GM12873 (cell line): ENCODE results near the gene HMBS.

Source experiments
- TF ChIP-seq, protein P1 (sequence below): IDR thresholded peaks from 2 replicates; pipeline ENCODE4 v1.5.1; 2012; ENCODE audit warnings: low read depth, mild to moderate bottlenecking, moderate library complexity, low read length, control low read depth; ENCODE audit not compliant: insufficient read depth; ENCODE audit errors: missing control alignments

HMBS gene

DNA sequence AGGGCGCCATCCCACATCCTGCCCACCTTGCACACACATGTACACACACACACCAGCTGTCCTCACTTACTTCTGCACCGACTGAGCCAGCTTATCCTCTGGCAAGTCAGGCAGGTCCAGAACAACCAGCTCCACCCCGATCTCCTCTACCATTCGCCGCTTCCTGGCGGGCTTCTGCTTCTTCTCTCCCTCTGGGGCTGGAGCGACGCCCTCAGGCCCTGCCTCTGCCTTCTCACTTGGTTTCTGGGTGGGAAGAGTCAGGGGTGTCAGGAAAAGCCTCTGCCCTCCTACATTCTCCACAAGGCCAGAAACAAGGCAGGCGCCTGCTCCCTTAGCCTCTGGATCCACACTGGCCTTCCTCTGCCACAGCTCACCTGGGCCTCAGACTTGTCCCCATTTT is 36.0 kb upstream of the HMBS start:
- TF ChIP-seq, protein P1, sequence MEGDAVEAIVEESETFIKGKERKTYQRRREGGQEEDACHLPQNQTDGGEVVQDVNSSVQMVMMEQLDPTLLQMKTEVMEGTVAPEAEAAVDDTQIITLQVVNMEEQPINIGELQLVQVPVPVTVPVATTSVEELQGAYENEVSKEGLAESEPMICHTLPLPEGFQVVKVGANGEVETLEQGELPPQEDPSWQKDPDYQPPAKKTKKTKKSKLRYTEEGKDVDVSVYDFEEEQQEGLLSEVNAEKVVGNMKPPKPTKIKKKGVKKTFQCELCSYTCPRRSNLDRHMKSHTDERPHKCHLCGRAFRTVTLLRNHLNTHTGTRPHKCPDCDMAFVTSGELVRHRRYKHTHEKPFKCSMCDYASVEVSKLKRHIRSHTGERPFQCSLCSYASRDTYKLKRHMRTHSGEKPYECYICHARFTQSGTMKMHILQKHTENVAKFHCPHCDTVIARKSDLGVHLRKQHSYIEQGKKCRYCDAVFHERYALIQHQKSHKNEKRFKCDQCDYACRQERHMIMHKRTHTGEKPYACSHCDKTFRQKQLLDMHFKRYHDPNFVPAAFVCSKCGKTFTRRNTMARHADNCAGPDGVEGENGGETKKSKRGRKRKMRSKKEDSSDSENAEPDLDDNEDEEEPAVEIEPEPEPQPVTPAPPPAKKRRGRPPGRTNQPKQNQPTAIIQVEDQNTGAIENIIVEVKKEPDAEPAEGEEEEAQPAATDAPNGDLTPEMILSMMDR, result no peak

DNA sequence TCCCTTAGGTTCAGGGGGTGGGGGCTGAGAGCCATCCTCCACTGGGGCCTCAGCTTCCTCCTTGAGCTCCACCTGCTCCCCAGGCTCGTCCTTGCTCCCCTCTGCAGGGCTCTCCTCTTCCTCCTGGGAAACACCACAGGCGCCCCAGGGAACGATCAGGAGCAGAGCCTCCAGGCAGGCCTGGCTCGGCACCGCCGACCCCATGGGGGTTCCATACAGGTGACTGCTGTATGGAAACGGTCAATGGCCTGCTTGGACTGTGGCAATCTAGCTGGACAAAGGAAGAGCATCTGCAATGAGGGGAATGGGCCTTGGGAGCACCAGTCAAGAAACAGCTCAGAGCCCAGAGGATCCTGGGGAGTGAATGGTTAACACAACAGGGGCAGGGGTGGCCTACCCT is 35.6 kb upstream of the HMBS start:
- TF ChIP-seq, protein P1, result no peak

DNA sequence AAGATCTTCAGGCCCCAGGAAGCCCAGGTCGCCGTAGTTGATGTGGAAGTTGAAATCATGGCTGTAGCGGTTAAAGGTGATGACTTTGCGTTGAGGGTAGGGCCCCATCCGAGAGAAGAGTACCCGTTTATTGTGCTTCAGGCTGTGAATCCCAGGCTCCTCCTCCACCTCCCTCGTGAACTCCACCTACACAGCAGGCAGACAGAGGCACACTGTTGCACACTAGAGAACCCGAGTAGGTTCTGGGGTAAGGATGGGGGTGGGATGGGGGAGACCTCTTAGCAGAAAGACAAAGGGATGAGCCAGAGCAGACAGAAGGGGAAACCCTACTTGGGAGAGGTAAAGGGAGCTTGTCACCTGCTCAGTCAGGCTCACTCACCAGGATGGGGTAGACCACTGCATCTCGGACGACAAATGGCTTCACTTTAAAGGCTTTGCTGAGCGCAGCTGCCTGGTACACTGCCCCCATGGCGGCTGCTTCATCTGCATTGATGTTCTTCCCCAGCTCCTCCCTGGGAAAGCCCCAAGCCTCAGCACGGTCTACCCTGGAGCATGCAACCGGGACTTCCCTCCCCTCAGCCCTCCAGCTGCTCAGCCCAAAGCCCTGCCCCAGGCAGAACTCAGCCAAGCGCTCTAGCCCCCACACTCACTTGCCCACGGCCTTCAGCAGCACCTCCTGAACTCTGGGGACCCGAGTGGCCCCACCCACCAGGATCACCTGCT is 33.1 kb upstream of the HMBS start:
- TF ChIP-seq, protein P1, result no peak

DNA sequence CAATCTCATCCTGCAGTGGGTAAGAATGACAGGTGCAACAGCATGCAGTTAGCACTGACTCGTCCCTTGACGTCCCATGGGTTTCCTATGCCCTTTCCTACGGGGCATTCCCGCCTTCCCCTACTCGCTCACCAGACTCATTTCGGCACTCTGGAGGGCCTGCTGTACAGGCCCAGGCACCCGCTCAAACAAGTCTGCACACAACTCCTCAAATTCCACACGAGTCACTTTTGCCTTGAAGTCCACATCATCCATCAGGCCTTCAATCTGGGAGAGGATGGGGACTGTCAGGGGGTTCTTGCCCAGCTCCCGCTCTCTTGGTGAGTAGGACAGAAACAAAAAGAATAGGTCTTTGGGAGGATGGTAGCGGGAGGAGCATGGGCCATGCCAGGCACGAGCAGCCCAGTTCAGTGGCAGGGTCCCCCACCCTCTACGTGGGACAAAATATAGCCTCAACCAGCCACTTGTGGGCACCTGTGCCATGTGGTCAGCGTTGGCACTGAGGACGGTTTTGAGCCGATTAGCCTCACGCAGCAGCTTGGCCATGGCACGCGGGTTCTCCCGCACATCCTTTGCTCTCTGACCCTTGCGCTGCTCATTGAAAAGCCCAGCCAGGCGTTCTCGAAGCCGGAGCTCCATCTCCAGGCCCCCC is 32.4 kb upstream of the HMBS start:
- TF ChIP-seq, protein P1, result no peak

DNA sequence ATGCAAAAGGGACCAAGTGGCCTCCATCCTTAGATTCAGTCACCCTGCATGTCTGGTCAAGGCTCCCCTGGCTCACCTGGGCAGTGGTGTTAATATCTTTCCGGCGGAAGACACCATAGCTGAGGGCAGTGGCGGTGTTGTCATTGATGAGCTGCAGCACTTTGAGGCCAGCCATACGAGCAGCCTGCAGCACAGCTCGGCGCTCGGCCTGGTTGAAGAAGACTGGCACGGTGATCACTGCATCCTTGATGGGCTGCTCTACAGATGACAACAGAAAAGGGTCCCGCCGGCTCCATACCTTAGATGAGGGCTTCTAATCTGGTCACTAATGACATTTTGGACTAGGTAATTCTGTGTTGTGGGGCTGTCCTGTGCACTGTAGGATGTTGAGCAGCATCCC is 30.3 kb upstream of the HMBS start:
- TF ChIP-seq, protein P1, result no peak

DNA sequence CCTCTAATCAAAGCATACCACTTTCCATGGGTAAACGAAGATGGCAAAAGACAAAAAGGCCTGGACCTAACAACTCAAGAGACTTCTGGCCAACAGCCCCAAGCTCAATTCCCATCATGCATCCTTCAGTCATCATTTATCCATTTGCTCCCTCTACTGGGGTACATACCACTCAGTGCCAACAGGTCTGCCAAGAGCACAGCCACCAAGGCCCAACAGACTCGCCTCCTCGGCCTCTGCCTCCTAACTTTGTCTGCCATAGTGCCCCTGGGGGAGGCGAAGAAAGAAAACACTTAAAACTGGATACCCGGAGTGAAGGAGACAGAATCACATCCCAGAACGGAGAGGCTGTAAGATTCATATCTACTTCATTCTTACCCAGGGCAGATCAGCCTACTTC is 28.8 kb upstream of the HMBS start:
- TF ChIP-seq, protein P1, result peak; percentile 38

DNA sequence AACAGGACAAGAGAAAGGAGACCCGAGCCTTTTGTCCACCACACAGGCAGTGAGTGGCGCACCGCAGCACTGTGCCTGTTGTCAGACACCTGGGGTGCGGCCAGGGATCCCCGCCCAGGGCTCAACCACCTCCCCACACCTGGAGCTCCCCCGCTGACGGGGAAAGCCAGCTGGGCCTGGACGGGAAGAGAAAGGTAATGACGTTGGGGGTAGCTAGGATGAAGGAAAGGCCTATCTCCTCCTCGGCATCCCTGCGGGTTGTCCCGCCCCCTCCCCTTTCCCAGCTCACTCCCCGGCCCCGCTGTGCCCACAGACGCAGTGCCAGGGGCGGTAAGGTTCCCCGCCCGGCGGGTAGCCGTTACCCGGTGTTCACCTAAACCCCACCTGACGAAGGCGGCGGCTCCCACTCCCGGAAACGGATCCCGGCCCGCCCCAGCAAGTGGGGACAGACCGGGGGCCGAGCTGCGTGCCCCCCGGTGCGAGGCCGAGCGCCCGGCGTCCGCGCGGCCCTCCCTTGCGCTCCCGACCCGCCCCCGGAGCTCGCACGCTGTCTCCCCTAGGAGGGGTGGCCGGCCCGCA is 28.2 kb upstream of the HMBS start:
- TF ChIP-seq, protein P1, result no peak
